ENCODE results near the gene RPP40. TPM values are rescaled to one million over a fixed set of nuclear protein-coding genes. Genes with fewer than 3 reads are reported as not detected.

Gene RPP40
- total RNA-seq, 6 donors from 2014 or later, result 2.4 to 7.9 (median 4.3) TPM; not detected in 1

- Histone ChIP-seq H3K4me1 (no peaks in the 10 kb centered on the region), H3K4me3 (no peak overlapping the region), H3K27ac (no peak overlapping the region), H3K36me3 (no peaks in the 10 kb centered on the region), H3K9me3 (no peaks in the 10 kb centered on the region), H3K27me3 (no peaks in the 10 kb centered on the region)
- no peak for TF ChIP-seq EP300 (IDR thresholded peaks at IDR 0.05)
- no peak for TF ChIP-seq POLR2A (IDR thresholded peaks at IDR 0.05)
- no peak for TF ChIP-seq POLR2AphosphoS5 (IDR thresholded peaks at IDR 0.05)
- TF ChIP-seq CTCF (IDR thresholded peaks at IDR 0.05), result no peak
- WGBS, 2 donors, result 73 to 84% methylated on average over 7 to 8 of the region's 8 CpGs
- ATAC-seq (ENCODE audit: low FRiP score in 2 of 2) (no peak), DNase-seq (no peak)
These were observed 16.3 kb upstream of the RPP40 start for GRCh38 chr6:5020142-5020541.

- Histone ChIP-seq H3K9me3 (peaks cover 0 to 9% (median 5%) of the 10 kb centered on the region in 4 donors), H3K36me3 (no peaks in the 10 kb centered on the region), H3K27ac (no peak overlapping the region), H3K4me1 (no peaks in the 10 kb centered on the region), H3K4me3 (no peak overlapping the region), H3K27me3 (no peaks in the 10 kb centered on the region)
- no peak for DNase-seq
- WGBS, 2 donors, result 0% methylated on average over 1 of the region's 1 CpG
- ATAC-seq (ENCODE audit: low FRiP score in 2 of 2), result no peak
- TF ChIP-seq POLR2A (IDR thresholded peaks at IDR 0.05), result no peak
- no peak for TF ChIP-seq CTCF (IDR thresholded peaks at IDR 0.05)
- no peak for TF ChIP-seq EP300 (IDR thresholded peaks at IDR 0.05)
- no peak for TF ChIP-seq POLR2AphosphoS5 (IDR thresholded peaks at IDR 0.05)
These were observed 10.3 kb upstream of the RPP40 start for GRCh38 chr6:5014072-5014561.

GRCh38 chr6:5012519-5012918, 8.7 kb upstream of the RPP40 start:
- no peak for DNase-seq
- H3K9me3 ChIP-seq, result peaks cover 0 to 9% (median 5%) of the 10 kb centered on the region in 4 donors
- WGBS, 2 donors, result 27 to 30% methylated on average over 2 of the region's 2 CpGs

GRCh38 chr6:5011346-5011745, 7.5 kb upstream of the RPP40 start:
- Histone ChIP-seq H3K27me3 (no peaks in the 10 kb centered on the region), H3K4me1 (no peaks in the 10 kb centered on the region), H3K27ac (no peak overlapping the region), H3K4me3 (no peak overlapping the region), H3K36me3 (no peaks in the 10 kb centered on the region), H3K9me3 (peaks cover 0 to 9% (median 5%) of the 10 kb centered on the region in 4 donors)
- ATAC-seq (ENCODE audit: low FRiP score in 2 of 2) (no peak), DNase-seq (no peak)
- 82 to 87% methylated on average over 8 to 12 of the region's 12 CpGs for WGBS, 2 donors
- TF ChIP-seq POLR2A (IDR thresholded peaks at IDR 0.05), result no peak
- no peak for TF ChIP-seq CTCF (IDR thresholded peaks at IDR 0.05)
- TF ChIP-seq POLR2AphosphoS5 (IDR thresholded peaks at IDR 0.05), result no peak
- TF ChIP-seq EP300 (IDR thresholded peaks at IDR 0.05), result no peak

More at GRCh38 chr6:5012519-5012918, 8.7 kb upstream of the RPP40 start:
- Histone ChIP-seq H3K4me3 (no peak overlapping the region), H3K4me1 (no peaks in the 10 kb centered on the region), H3K27ac (no peak overlapping the region), H3K27me3 (no peaks in the 10 kb centered on the region), H3K36me3 (no peaks in the 10 kb centered on the region)
- TF ChIP-seq POLR2A (IDR thresholded peaks at IDR 0.05) (no peak), CTCF (IDR thresholded peaks at IDR 0.05) (no peak), EP300 (IDR thresholded peaks at IDR 0.05) (no peak), POLR2AphosphoS5 (IDR thresholded peaks at IDR 0.05) (no peak)
- no peak for ATAC-seq (ENCODE audit: low FRiP score in 2 of 2)

GRCh38 chr6:5007531-5007930, 3.7 kb upstream of the RPP40 start:
- no peak overlapping the region for H3K4me3 ChIP-seq
- H3K36me3 ChIP-seq, result no peaks in the 10 kb centered on the region
- H3K27ac ChIP-seq, result no peak overlapping the region
- TF ChIP-seq POLR2AphosphoS5 (IDR thresholded peaks at IDR 0.05), result no peak
- no peak for TF ChIP-seq CTCF (IDR thresholded peaks at IDR 0.05)
- TF ChIP-seq POLR2A (IDR thresholded peaks at IDR 0.05), result no peak
- 78 to 83% methylated on average over 3 of the region's 3 CpGs for WGBS, 2 donors
- H3K27me3 ChIP-seq, result no peaks in the 10 kb centered on the region
- peaks cover 0 to 7% (median 5%) of the 10 kb centered on the region in 4 donors for H3K4me1 ChIP-seq
- ATAC-seq (ENCODE audit: low FRiP score in 2 of 2) (no peak), DNase-seq (no peak)
- no peaks in the 10 kb centered on the region for H3K9me3 ChIP-seq

Data from upper lobe of left lung (tissue), 6 donors.